T-helper 2 cell treated with Interferon-gamma antibody and Interleukin-4, amounts not matched to agents 5 μg/mL and 100 μg/mL, for 36 hours (primary cell): Measurements from ENCODE around the gene KCND1.

Experiments used
- DNase-seq: peaks from one replicate; pipeline ENCODE4 v3.0.0; 2021; ENCODE audit warnings: low spot score
- H3K27ac Mint-ChIP-seq: one replicate; pipeline ENCODE4 v1.8.0; 2021; ENCODE audit warnings: mild to moderate bottlenecking, mixed read lengths
- H3K27me3 Mint-ChIP-seq: one replicate; pipeline ENCODE4 v1.8.0; 2021; ENCODE audit warnings: low read depth, mixed read lengths
- H3K36me3 Mint-ChIP-seq: one replicate; pipeline ENCODE4 v1.8.0; 2021; ENCODE audit warnings: low read depth, mixed read lengths
- H3K4me1 Mint-ChIP-seq: one replicate; pipeline ENCODE4 v1.8.0; 2021; ENCODE audit warnings: low read depth, mixed read lengths
- H3K4me3 Mint-ChIP-seq: one replicate; pipeline ENCODE4 v1.8.0; 2022; ENCODE audit warnings: mild to moderate bottlenecking, moderate library complexity, mixed read lengths
- H3K9me3 Mint-ChIP-seq: one replicate; pipeline ENCODE4 v1.8.0; 2021; ENCODE audit warnings: mixed read lengths

KCND1 gene

GRCh38 chrX:48971249-48972219 lies at the start of gene KCND1:
Gene KCND1 (minus strand): TSS chrX:48971844. CDS start chrX:48970271, 1,573 bp downstream.
- Mint-ChIP-seq H3K4me1 (peaks cover 6% of the 10 kb centered on the region), H3K27ac (peak within 1 kb of the TSS; percentile 20), H3K36me3 (peaks cover 12% of the 10 kb centered on the region), H3K4me3 (peak within 1 kb of the TSS; percentile 21), H3K9me3 (no peaks in the 10 kb centered on the region), H3K27me3 (no peaks in the 10 kb centered on the region)
- no peak for DNase-seq

GRCh38 chrX:49019599-49020249 lies 48.1 kb upstream of the KCND1 start:
- H3K36me3 Mint-ChIP-seq, result peaks cover 5% of the 10 kb centered on the region
- H3K27ac Mint-ChIP-seq, result no peak overlapping the region
- no peaks in the 10 kb centered on the region for H3K4me1 Mint-ChIP-seq
- no peaks in the 10 kb centered on the region for H3K9me3 Mint-ChIP-seq
- no peak overlapping the region for H3K4me3 Mint-ChIP-seq
- H3K27me3 Mint-ChIP-seq, result no peaks in the 10 kb centered on the region
- no peak for DNase-seq

GRCh38 chrX:49019050-49019449 lies 47.4 kb upstream of the KCND1 start:
- H3K36me3 Mint-ChIP-seq, result no peaks in the 10 kb centered on the region
- H3K27ac Mint-ChIP-seq, result no peak overlapping the region
- H3K4me3 Mint-ChIP-seq, result no peak overlapping the region
- no peaks in the 10 kb centered on the region for H3K27me3 Mint-ChIP-seq
- H3K4me1 Mint-ChIP-seq, result no peaks in the 10 kb centered on the region
- DNase-seq, result no peak
- no peaks in the 10 kb centered on the region for H3K9me3 Mint-ChIP-seq

- Mint-ChIP-seq H3K27ac (peak overlapping the region; percentile 70), H3K9me3 (no peaks in the 10 kb centered on the region), H3K27me3 (no peaks in the 10 kb centered on the region), H3K4me1 (peaks cover 13% of the 10 kb centered on the region), H3K36me3 (peaks cover 14% of the 10 kb centered on the region), H3K4me3 (peak overlapping the region; percentile 69)
- DNase-seq, result no peak
Measured at GRCh38 chrX:49003696-49004095, 32.1 kb upstream of the KCND1 start.

- Mint-ChIP-seq H3K27me3 (no peaks in the 10 kb centered on the region), H3K9me3 (no peaks in the 10 kb centered on the region), H3K27ac (peak within 1 kb of the TSS; percentile 96), H3K4me3 (peak within 1 kb of the TSS; percentile 100), H3K4me1 (peaks cover 22% of the 10 kb centered on the region), H3K36me3 (peaks cover 28% of the 10 kb centered on the region)
- DNase-seq, result peak; percentile 65
Measured at GRCh38 chrX:49002091-49002935, 30.7 kb upstream of the KCND1 start, which contains the start of gene GRIPAP1. Gene GRIPAP1 (minus strand): TSS chrX:49002264. CDS start chrX:49002229, 35 bp downstream.

GRCh38 chrX:49001521-49002090 lies 30.0 kb upstream of the KCND1 start:
- Mint-ChIP-seq H3K36me3 (peaks cover 35% of the 10 kb centered on the region), H3K4me3 (peak overlapping the region; percentile 100), H3K27me3 (no peaks in the 10 kb centered on the region), H3K4me1 (peaks cover 24% of the 10 kb centered on the region), H3K27ac (peak overlapping the region; percentile 96), H3K9me3 (no peaks in the 10 kb centered on the region)
- no peak for DNase-seq

- H3K27me3 Mint-ChIP-seq, result no peaks in the 10 kb centered on the region
- H3K36me3 Mint-ChIP-seq, result peaks cover 37% of the 10 kb centered on the region
- no peaks in the 10 kb centered on the region for H3K9me3 Mint-ChIP-seq
- no peak for DNase-seq
- peak overlapping the region; percentile 100 for H3K4me3 Mint-ChIP-seq
- H3K4me1 Mint-ChIP-seq, result peaks cover 24% of the 10 kb centered on the region
- H3K27ac Mint-ChIP-seq, result no peak overlapping the region
Measured at GRCh38 chrX:49000636-49001035, 29.0 kb upstream of the KCND1 start.

- Mint-ChIP-seq H3K9me3 (no peaks in the 10 kb centered on the region), H3K36me3 (peaks cover 43% of the 10 kb centered on the region), H3K27me3 (no peaks in the 10 kb centered on the region), H3K4me3 (no peak overlapping the region), H3K4me1 (peaks cover 24% of the 10 kb centered on the region), H3K27ac (no peak overlapping the region)
- DNase-seq, result no peak
Measured at GRCh38 chrX:48999030-48999429, 27.4 kb upstream of the KCND1 start.

GRCh38 chrX:48998391-48998790 lies 26.7 kb upstream of the KCND1 start:
- Mint-ChIP-seq H3K9me3 (no peaks in the 10 kb centered on the region), H3K27me3 (no peaks in the 10 kb centered on the region), H3K36me3 (peaks cover 45% of the 10 kb centered on the region), H3K4me3 (no peak overlapping the region), H3K27ac (no peak overlapping the region), H3K4me1 (peaks cover 21% of the 10 kb centered on the region)
- DNase-seq, result no peak

- H3K27me3 Mint-ChIP-seq, result no peaks in the 10 kb centered on the region
- no peak overlapping the region for H3K4me3 Mint-ChIP-seq
- H3K36me3 Mint-ChIP-seq, result peaks cover 49% of the 10 kb centered on the region
- H3K4me1 Mint-ChIP-seq, result peaks cover 21% of the 10 kb centered on the region
- DNase-seq, result no peak
- no peaks in the 10 kb centered on the region for H3K9me3 Mint-ChIP-seq
- H3K27ac Mint-ChIP-seq, result no peak overlapping the region
Measured at GRCh38 chrX:48997865-48998264, 26.2 kb upstream of the KCND1 start.

GRCh38 chrX:48997455-48997854 lies 25.8 kb upstream of the KCND1 start:
- H3K9me3 Mint-ChIP-seq, result no peaks in the 10 kb centered on the region
- no peak for DNase-seq
- H3K27me3 Mint-ChIP-seq, result no peaks in the 10 kb centered on the region
- peaks cover 51% of the 10 kb centered on the region for H3K36me3 Mint-ChIP-seq
- H3K4me1 Mint-ChIP-seq, result peaks cover 21% of the 10 kb centered on the region
- no peak overlapping the region for H3K4me3 Mint-ChIP-seq
- H3K27ac Mint-ChIP-seq, result no peak overlapping the region

GRCh38 chrX:48996969-48997368 lies 25.3 kb upstream of the KCND1 start:
- DNase-seq, result no peak
- no peaks in the 10 kb centered on the region for H3K27me3 Mint-ChIP-seq
- peaks cover 55% of the 10 kb centered on the region for H3K36me3 Mint-ChIP-seq
- H3K27ac Mint-ChIP-seq, result no peak overlapping the region
- no peak overlapping the region for H3K4me3 Mint-ChIP-seq
- H3K9me3 Mint-ChIP-seq, result no peaks in the 10 kb centered on the region
- H3K4me1 Mint-ChIP-seq, result peaks cover 21% of the 10 kb centered on the region

- no peak overlapping the region for H3K27ac Mint-ChIP-seq
- H3K9me3 Mint-ChIP-seq, result no peaks in the 10 kb centered on the region
- H3K36me3 Mint-ChIP-seq, result peaks cover 48% of the 10 kb centered on the region
Measured at GRCh38 chrX:48992341-48992740, 20.7 kb upstream of the KCND1 start.

More at GRCh38 chrX:48992341-48992740, 20.7 kb upstream of the KCND1 start:
- no peak overlapping the region for H3K4me3 Mint-ChIP-seq
- H3K27me3 Mint-ChIP-seq, result no peaks in the 10 kb centered on the region
- peaks cover 2% of the 10 kb centered on the region for H3K4me1 Mint-ChIP-seq
- DNase-seq, result no peak
